ENCODE results near the gene ADAM15. TPM values are rescaled to one million over a fixed set of nuclear protein-coding genes. Genes with fewer than 3 reads are reported as not detected.

Gene ADAM15
- total RNA-seq, 1 donor from 2014 or later = 68.3 TPM

DNA sequence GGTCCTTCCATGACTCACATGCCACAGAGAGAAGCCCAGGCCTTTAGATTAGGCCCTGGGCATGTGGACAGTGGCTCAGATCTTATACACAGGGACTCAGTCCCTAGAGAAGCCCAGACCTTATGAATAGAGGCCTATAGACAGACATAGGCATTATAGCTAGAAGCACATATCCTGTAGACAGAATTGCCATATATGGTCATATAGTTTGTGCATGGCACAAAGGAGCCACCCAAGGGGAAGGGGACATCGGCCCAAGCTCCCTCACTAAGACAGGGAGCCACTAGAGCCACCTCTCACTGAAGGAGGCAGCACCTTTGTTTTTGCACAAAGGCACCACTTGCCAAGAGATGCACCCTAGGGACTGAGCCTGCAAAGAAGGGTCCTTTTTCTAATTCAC is 25.3 kb downstream of the ADAM15 start:
- no peak for FAIRE-seq
- DNase-seq (ENCODE audit: low read depth) = no peak
- Mint-ChIP-seq H3K27me3 (ENCODE audit: low read depth, unreplicated experiment) (peaks cover 42% of the 10 kb centered on the region), H3K9me3 (ENCODE audit: unreplicated experiment) (no peaks in the 10 kb centered on the region), H3K4me3 (ENCODE audit: unreplicated experiment) (no peak overlapping the region), H3K27ac (ENCODE audit: unreplicated experiment) (no peak overlapping the region), H3K36me3 (ENCODE audit: low read depth, unreplicated experiment) (peaks cover 2% of the 10 kb centered on the region), H3K4me1 (ENCODE audit: low read depth, unreplicated experiment) (peaks cover 12% of the 10 kb centered on the region)
- H3K4me2 ChIP-seq (ENCODE audit: low read length) = no peak overlapping the region
- no peak overlapping the region for H3K9ac ChIP-seq (ENCODE audit: low read length)
- TF ChIP-seq CTCF (IDR thresholded peaks at IDR 0.05; ENCODE audit: insufficient read depth, low read depth, low read length) = no peak
- no peak for TF ChIP-seq EZH2 (IDR thresholded peaks at IDR 0.05; ENCODE audit: insufficient read depth, low read length)
- H3K36me3 ChIP-seq (ENCODE audit: insufficient read depth, low read length) = no peaks in the 10 kb centered on the region
- peaks cover 16% of the 10 kb centered on the region for H3K4me1 ChIP-seq (ENCODE audit: insufficient read depth, low read length)
- no peaks in the 10 kb centered on the region for H3K79me2 ChIP-seq (ENCODE audit: insufficient read depth, low read length)
- peaks cover 42% of the 10 kb centered on the region for H3K27me3 ChIP-seq (ENCODE audit: insufficient read depth, low read length)
- no peak overlapping the region for H3K4me3 ChIP-seq (ENCODE audit: insufficient read depth, low read depth, low read length)
- H3K9me3 ChIP-seq (ENCODE audit: insufficient read depth, low read depth, low read length) = no peaks in the 10 kb centered on the region
- H3K27ac ChIP-seq (ENCODE audit: low read depth, low read length) = no peak overlapping the region
- H2AFZ ChIP-seq (ENCODE audit: low read depth, low read length) = no peak overlapping the region
- peaks cover 5% of the 10 kb centered on the region for H4K20me1 ChIP-seq (ENCODE audit: insufficient read depth, low read length)

- Histone ChIP-seq H4K20me1 (ENCODE audit: insufficient read depth, low read length) (peaks cover 8% of the 10 kb centered on the region), H3K79me2 (ENCODE audit: insufficient read depth, low read length) (no peaks in the 10 kb centered on the region), H3K9ac (ENCODE audit: low read length) (no peak overlapping the region), H3K4me3 (ENCODE audit: insufficient read depth, low read depth, low read length) (no peak overlapping the region), H3K4me1 (ENCODE audit: insufficient read depth, low read length) (peaks cover 16% of the 10 kb centered on the region), H3K36me3 (ENCODE audit: insufficient read depth, low read length) (no peaks in the 10 kb centered on the region), H3K9me3 (ENCODE audit: insufficient read depth, low read depth, low read length) (no peaks in the 10 kb centered on the region), H3K27me3 (ENCODE audit: insufficient read depth, low read length) (peaks cover 48% of the 10 kb centered on the region), H3K4me2 (ENCODE audit: low read length) (no peak overlapping the region), H3K27ac (ENCODE audit: low read depth, low read length) (no peak overlapping the region), H2AFZ (ENCODE audit: low read depth, low read length) (no peak overlapping the region)
- Mint-ChIP-seq H3K27ac (ENCODE audit: unreplicated experiment) (no peak overlapping the region), H3K4me1 (ENCODE audit: low read depth, unreplicated experiment) (peaks cover 11% of the 10 kb centered on the region), H3K4me3 (ENCODE audit: unreplicated experiment) (no peak overlapping the region), H3K27me3 (ENCODE audit: low read depth, unreplicated experiment) (peaks cover 39% of the 10 kb centered on the region), H3K36me3 (ENCODE audit: low read depth, unreplicated experiment) (peaks cover 2% of the 10 kb centered on the region), H3K9me3 (ENCODE audit: unreplicated experiment) (no peaks in the 10 kb centered on the region)
- FAIRE-seq = no peak
- TF ChIP-seq EZH2 (IDR thresholded peaks at IDR 0.05; ENCODE audit: insufficient read depth, low read length) (no peak), CTCF (IDR thresholded peaks at IDR 0.05; ENCODE audit: insufficient read depth, low read depth, low read length) (no peak)
- no peak for DNase-seq (ENCODE audit: low read depth)
Measured at GRCh38 chr1:155077346-155077745, 26.2 kb downstream of the ADAM15 start.

- Histone ChIP-seq H3K36me3 (ENCODE audit: insufficient read depth, low read length) (no peaks in the 10 kb centered on the region), H3K4me1 (ENCODE audit: insufficient read depth, low read length) (peaks cover 16% of the 10 kb centered on the region), H4K20me1 (ENCODE audit: insufficient read depth, low read length) (peaks cover 10% of the 10 kb centered on the region), H3K27ac (ENCODE audit: low read depth, low read length) (no peak overlapping the region), H3K4me3 (ENCODE audit: insufficient read depth, low read depth, low read length) (peak overlapping the region; percentile 17), H2AFZ (ENCODE audit: low read depth, low read length) (no peak overlapping the region), H3K9me3 (ENCODE audit: insufficient read depth, low read depth, low read length) (no peaks in the 10 kb centered on the region), H3K27me3 (ENCODE audit: insufficient read depth, low read length) (peaks cover 48% of the 10 kb centered on the region), H3K4me2 (ENCODE audit: low read length) (peak overlapping the region; percentile 77), H3K9ac (ENCODE audit: low read length) (no peak overlapping the region), H3K79me2 (ENCODE audit: insufficient read depth, low read length) (no peaks in the 10 kb centered on the region)
- TF ChIP-seq CTCF (IDR thresholded peaks at IDR 0.05; ENCODE audit: insufficient read depth, low read depth, low read length) (no peak), EZH2 (IDR thresholded peaks at IDR 0.05; ENCODE audit: insufficient read depth, low read length) (no peak)
- no peak for FAIRE-seq
- Mint-ChIP-seq H3K4me1 (ENCODE audit: low read depth, unreplicated experiment) (peaks cover 11% of the 10 kb centered on the region), H3K9me3 (ENCODE audit: unreplicated experiment) (no peaks in the 10 kb centered on the region), H3K4me3 (ENCODE audit: unreplicated experiment) (no peak overlapping the region), H3K36me3 (ENCODE audit: low read depth, unreplicated experiment) (peaks cover 2% of the 10 kb centered on the region), H3K27me3 (ENCODE audit: low read depth, unreplicated experiment) (peaks cover 40% of the 10 kb centered on the region), H3K27ac (ENCODE audit: unreplicated experiment) (no peak overlapping the region)
- no peak for DNase-seq (ENCODE audit: low read depth)
Measured at GRCh38 chr1:155077758-155078445, 26.8 kb downstream of the ADAM15 start.

All from astrocyte (in vitro differentiated cells and primary cell).